AML-193 (cell line): Measurements from ENCODE around the gene PMEPA1.
A peak's percentile ranks its signal among the peaks of the same experiment; 100 is the strongest.

Experiments used
- DNase-seq, 2 experiments: peaks; one replicate each; lab custom pipeline; 2025; lab: John Stamatoyannopoulos, UW

The PMEPA1 gene

DNA sequence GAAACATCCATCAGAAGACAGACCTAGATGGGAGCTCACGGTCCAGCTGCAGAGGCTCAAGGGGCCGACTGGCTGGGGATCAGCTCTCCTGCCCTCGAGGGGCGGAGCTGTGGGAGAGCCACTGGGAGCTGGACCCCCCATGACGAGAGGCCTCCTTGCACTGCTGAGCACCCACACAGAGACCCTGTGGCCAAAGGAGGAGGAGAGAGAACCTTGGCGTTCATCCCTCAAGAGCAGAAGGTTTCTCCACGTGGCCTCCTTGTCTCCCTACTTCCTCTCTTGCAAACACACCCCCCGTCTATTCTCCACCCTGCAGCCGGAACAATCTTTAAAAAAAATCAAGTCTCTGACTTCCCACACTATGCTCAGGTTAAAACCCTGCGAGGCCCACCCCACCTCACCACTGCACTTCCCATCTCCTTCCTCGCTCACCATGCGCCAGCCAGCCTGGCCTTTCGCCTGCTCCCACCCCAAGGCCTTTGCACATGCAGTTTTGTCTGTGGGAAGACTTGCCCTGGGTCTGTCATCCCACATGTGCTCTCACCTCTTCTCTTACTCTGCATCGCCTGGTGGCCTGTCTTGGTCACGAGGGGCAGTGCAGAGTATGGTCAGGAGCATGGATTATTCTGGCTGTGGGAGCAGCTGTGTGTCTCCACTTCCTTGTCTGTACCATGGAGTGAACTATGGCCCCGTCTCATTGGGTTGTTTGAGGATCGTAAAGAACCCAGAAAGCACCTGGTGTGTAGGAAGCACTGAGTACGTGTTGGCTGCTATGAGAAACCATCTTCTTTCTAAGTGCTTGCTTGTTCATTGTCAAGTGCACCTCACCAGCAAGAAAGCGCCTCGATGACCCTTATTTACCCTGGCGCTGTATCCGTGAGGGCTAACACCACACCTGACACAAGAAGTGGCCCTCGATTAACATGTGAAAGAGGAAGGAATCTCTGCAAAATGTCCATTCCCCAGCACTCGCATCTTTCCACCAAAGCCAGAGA is 32.9 kb downstream of the PMEPA1 start:
- no peak for DNase-seq

DNA sequence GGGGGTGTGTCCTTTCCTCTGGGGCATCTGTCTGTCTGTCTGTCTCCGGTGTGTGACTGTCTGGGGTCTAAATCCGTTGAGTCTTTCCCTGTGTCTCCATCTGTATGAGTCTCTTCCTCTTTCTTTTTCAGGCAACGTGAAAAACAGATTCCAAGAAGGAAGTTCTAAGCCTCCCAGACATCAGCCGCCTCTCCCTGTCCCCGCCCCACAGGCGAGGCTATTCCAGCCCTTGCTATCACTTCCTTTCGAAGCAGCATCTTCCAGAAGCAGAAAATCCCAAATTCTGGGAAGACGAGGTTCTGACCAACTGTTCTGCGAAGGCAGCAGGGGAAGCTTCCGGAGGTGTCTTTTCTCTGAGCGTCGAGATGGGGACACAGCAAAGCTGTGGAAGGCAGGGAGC is 34.0 kb downstream of the PMEPA1 start:
- no peak for DNase-seq

DNA sequence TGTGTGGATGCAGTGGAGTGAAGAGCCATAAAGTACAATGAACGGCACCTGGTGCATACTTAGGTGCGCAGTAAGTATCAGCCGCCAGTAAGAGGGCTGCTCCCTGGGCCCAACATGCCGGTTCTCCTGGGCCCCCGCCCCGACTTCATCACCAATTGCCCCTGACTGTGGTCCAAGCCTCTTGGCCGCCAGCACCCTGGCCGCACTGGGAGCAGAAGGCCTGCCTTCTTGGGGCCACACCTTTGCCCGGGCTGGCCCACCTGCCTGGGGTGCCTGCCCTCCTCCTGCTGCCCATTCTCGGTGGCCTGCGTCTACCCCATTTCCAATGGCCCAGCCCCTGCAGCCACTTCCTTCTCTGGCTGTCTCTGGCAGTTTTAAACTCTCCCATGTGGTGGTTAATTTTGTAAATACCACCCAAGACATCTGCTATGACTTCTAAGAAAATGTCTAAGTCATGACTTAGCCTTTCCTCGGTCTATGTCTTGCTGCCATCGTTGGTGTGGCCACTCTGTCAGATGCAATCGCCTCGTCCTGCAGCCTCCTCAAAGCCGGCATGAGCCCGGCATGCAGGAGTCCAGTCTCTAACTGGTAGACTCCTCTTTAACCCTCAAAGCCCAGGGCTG is 36.8 kb downstream of the PMEPA1 start:
- no peak for DNase-seq

DNA sequence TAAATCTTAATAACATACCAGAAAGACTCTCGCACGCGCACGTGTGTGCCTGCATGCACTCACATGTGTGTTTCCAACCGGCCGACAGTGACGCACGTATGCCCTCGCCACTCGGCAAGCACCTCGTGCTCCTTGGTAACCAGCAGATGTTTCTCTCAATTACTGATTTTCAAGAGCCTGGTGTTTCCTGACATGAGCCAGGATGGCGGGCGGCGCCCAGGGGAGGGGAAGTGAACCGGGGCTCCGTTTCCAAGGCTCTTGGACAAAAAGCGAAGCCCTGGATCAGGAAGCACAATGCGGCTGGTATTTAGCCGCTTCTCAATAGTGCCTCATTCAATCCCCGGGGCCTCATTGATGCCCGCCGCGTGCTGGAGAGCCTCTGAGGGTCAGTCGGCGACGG is 37.7 kb downstream of the PMEPA1 start:
- no peak for DNase-seq

DNA sequence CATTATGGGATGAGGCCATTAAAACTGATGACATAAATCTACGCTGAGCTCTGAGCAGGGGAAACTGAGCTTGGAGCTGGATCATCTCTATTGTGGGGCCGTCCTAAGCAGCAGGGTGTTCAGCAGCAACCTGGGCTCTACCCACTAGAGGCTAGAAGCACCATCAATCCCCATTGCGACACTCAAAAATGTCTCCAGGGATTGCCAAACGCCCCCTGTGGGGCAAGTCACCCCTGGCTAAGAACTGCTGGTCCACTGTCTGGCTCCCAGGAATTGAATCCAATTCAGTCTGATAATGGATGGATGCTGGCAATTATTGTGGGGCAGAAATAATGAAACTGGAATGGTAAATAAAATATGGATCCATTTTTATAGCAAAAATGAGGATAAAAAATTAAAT is 38.2 kb downstream of the PMEPA1 start:
- DNase-seq, result peak; percentile 2 to 9

DNA sequence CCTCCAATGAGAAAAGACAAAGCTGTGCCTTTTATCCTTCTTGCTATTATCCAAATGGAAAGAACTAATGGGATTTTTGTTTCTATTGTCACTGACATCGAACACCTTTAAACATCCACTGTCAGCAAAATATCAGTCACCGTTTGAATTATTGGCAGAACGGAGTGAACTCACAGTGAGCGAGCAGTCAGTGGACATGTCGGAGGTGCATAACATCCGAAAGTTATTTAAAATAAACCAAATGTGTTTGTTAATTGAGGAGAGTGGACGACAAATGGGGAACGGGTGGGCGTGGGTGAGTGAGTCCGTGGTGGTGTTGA is 38.8 kb downstream of the PMEPA1 start:
- no peak for DNase-seq

DNA sequence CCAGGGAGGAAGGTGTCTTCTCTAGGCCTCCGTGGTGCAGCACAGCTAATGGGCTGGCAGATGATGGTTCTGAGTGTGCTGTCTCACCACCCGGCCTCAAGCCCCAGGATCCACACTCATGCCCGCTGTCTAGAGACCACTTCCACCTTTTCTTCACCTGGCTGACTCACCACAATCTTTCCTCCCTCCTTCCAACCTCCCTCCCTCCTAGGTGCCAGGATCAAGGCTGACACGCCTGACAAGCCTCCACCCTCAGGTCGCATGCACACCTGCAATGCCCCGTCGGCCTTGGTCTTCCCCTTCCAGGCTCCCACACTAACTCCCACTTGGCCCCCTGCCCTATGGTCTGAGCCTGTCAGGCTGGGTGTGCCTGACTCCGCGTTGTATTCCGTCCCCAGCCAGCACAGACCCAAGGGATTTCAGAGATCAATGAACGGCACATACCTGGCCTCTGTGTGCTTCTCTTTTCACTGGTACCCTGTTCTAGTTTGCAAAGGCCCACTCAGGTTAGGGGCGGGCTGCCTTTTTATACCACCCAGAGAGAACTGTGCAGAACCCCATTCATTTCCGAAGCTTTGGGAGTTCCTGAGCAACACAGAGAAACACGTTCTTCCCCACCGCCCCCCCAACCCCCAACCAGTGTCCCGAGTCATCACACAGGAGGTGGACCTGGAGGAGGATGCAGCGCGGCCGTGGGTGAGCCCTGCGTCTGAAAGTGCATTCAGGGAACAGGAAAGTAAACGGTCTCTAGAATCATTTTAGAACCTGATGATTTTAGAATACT is 39.3 kb downstream of the PMEPA1 start:
- DNase-seq, result no peak

DNA sequence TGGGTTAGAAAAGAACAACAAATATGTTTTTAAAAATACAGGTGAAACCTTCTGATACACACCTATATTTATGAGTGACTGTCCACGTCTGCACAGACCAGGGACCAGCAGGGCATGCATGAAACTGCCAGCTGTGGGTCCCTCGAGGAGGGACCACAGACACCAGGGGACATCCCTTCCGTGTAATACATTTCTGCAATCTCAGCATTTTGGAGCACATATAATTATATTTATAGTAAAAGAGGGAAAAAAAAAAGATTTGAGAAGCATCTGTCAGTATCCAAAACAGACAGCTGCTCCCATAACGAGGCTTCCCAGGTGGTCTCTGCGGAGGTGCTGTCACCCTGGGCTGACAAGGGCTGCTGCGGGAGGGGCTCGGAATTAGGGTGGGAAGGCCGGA is 40.2 kb downstream of the PMEPA1 start:
- no peak for DNase-seq

DNA sequence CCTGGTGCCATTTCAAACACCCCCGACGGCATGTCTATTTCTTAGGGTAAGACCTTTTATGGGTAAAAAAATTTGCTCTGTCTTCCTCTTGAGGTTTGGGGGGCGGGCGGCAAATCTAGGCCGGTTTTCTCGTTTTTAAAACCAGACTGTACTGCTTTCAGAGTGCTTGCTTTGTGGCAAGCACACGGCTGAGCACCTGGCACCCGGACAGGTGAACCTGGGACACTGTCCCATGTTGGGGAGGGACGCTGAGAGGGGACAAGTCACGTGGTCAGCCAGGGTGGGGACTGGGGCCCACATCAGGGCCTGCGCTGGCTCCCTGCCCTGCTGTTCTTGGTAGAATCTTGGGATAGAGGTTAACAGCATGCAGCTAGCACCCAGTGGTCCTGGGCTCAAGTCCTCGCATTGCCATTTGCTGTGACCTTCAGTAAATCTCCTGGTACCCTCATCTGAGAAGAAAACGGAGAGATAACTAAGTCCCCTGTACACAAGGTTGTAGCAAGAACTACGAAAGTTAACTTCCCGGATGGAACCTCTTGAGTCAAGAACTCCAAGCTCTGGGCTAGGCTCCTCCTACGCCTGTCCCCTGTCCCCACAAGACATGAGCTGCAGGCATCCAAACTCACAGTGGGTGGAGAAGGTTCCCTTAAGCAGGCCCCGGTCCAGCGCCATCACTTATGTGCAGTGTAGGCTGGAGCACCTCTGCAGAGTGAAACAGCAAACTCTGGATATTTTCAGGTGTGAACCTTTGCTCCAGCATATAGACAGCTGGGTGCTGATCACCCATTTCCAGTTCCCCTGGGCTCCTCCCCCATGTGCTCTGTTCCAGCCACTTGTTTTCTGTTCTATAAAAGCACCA is 41.7 kb downstream of the PMEPA1 start:
- DNase-seq, result no peak

DNA sequence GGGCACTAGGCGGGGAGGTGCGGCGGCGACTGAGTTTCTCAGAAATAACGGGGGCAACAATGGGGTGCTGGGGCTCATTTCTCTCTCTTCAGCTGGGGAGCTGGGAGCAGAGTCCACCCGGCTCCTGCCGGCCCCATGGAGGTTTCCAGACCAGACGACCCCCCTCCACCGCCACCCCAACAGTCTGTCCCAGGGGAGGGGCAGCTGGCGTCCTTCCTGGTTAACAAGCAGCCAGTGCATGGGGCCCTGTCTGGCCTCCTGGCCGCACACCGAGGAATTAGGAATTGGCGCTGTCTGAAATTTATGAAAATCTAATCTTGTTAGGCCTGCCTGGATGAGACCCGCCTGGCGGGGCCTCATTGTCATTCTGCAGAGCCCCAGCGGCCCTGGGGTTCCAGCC is 42.4 kb downstream of the PMEPA1 start:
- no peak for DNase-seq

DNA sequence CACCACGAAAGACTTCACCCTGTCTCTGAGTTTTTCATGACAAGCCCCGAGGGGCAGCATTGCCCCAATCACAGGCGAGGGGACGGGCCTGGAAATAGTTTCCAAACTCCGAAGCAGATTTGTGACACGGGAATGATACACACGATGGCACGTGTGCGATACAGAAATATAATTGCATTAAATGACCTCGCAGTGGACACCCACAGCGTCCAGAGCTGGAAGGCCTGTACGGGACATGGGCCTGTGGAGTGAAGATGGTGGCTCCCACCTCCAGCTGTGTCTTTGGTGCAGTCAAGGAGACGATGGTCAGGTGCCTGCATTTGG is 43.0 kb downstream of the PMEPA1 start:
- DNase-seq, result no peak

DNA sequence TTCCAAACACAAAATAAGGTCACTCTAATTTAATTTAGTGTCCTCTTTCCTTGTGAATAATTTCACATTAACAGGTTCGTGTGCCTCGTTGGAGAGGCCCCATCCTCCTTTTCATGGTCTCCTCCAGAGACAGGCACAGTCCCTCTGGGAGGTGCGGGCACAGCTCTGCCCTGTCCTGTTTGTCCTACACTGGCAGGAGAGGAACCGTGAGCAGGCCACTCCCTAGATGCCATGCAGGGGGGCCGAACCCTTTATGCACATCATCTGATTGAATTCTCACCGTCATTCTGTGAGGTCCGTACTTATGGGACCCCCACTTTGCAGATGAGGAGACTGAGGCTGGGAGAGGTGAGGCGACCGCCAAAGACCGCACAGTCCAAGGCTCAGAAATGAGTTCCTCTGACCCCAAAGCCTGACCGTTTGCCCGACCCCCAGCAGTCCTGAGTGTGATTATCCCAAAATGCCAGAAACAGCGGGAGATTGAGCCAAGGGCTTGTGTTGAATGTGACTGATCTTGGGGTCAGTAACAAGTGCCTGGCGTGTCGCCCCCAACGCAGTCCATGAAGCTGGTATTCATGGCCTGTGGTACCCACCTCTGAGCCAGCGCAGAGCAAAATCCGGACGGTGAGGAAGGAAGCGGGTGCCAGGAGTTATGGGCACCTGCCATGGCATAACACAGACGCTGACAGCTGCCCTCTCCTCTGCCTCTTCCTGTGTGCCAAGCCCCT is 43.5 kb downstream of the PMEPA1 start:
- no peak for DNase-seq

DNA sequence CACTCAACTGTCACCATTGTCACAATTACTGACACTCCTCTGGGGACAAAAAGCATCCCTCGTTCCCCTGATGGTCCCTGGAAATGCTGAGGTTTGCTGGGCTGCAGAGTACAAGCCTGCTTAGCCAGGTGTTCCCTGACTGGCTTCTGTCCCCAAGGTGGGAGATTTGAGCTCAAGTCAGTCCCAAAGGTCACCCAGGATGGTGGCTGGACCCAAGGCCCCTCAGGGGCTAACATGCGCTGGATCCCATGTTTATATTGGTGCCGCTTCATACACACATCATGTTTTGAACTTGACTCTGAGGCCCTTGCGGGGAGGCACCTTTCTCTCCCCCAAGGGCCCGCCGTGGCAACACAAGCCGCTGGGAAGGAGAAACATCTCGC is 44.2 kb downstream of the PMEPA1 start:
- no peak for DNase-seq

DNA sequence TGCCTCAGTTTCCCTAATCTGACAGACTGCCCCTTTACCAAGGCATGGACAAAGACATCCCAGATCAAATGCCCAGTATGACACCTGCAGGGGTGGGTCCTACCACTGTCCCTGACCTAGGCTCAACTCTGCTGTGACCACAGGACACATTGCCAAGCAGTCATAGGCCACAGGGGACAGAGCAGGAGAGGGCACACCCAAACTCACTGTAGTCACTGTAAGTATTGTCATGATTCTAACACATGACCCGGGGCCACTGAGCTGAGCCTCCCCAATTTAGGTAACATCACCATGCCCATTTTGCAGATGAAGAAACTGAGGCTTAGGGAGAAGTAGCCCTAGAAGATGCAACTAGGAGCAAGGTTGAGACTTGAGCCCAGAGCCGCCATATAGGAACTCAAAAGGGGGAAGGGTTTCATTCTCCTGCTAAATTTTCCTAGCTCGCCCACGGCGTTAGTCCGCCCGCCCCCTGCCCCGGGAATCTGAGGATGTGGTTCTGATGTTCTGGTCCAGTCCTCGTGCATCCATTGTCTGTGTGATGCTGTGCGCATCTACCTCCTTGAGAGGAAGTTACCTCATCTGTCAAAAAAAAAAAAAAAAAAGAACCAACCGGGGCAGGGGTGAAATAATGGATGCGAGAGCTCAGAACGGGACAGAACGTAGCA is 44.8 kb downstream of the PMEPA1 start:
- DNase-seq, result no peak

DNA sequence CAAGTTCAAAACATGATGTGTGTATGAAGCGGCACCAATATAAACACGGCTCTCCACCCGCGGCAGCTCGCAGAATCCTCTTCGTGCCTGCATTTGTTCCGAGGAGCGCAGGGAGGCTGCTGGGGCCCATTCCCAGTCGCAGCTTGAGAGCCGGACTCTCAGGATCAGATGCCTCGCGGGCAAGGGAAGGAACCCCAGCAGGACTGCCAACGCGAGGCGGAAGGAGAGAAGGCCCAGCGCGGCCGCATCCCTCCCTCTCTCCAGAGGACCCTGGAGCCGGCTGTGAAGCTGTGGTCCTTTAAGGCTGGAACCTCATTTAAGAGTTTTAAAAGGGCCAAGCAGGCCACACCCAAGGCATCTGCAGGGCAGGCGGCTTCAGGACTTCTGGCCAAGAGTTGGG is 45.3 kb downstream of the PMEPA1 start:
- DNase-seq, result no peak

DNA sequence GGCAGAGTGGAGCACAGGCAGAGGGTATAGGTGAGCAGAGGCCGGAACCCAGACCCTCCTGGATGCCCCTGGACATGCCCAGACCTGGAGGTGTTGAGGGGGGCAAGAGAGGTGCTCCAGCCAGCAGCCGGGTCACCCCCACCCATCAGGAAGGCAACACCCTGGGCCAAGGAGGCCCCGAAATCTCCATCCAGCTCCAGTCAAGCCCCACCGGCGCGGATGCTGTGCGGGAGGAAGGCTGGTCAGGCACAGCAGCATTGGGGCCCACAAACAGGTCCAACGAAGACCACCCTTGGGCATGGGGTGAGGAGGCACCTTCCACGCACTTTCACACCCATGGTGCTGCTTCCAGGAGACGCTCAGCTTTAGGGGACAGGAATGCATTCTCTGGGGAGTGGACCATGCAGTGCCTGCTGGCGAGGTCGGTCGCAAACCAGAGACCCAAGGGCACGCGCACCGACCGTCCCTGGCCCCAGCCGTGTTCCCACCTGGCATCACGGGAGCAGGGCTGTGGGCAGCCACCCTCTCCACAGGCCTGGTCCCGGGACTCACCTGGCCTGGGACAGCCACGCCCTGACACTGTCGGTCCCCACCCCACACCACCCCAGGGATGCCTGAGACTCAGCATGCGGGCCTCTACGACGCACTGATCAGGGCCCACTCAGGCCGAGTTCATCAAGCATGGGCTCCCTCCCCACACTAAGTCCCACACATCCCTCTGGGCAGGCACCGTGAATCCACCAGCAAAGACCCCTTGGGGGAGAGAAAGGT is 45.9 kb downstream of the PMEPA1 start:
- DNase-seq, result no peak

DNA sequence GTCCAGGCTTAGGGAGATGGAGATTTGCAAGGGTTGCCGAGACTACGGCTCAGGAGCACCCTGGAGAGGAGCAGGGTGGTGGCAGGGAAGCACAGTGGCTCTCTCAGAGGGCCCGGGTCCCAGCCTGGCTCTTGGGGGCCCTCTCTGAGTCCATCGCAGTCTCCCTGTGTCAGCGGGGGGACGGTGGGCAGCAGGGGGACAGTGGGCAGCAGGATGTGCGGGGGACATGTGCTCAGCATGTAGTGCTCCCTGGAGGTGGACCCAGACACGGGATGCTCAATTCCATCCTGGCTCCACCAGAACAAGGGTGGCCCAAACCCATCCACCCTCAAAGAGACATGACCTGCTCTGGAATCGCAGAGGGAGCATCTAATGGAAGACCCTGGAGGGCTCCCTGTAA is 46.6 kb downstream of the PMEPA1 start:
- no peak for DNase-seq

DNA sequence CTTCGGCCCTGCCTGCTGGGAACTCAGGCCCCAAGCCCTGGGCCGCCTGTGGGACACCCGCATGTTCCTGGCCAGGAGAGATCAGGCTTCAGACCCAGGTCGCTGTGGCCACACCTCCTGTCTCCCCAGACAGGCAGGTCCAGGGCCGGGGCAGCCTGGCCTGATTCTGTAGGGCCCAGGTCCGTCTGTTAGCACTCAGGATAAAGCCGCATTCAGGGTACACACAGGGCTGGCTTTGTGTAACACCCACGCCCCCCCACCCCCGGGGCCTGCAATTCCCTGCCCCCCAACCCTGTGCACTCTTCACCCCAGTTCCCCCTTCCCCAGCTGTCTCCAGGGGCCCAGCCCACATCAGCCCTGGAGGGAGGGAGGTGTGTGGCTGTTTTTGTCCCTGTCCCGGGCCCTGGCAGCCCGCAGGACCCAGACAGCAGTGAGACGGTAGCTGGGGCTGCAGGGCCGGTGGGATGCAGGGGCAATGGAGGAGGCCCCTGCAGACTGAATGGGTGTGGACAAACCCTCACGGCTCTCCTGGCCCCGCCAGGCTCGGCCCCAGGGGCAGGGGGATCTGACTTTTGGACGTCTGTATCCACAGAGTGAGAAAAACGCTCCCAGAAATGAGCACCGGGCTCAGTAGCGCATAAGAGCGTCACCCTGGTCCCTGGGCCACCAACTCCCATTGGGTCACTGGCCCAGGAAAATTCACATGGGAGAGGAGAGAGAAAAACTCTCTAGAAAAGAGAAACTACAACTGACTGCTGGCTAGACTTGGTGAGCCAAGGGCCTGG is 47.2 kb downstream of the PMEPA1 start:
- no peak for DNase-seq

DNA sequence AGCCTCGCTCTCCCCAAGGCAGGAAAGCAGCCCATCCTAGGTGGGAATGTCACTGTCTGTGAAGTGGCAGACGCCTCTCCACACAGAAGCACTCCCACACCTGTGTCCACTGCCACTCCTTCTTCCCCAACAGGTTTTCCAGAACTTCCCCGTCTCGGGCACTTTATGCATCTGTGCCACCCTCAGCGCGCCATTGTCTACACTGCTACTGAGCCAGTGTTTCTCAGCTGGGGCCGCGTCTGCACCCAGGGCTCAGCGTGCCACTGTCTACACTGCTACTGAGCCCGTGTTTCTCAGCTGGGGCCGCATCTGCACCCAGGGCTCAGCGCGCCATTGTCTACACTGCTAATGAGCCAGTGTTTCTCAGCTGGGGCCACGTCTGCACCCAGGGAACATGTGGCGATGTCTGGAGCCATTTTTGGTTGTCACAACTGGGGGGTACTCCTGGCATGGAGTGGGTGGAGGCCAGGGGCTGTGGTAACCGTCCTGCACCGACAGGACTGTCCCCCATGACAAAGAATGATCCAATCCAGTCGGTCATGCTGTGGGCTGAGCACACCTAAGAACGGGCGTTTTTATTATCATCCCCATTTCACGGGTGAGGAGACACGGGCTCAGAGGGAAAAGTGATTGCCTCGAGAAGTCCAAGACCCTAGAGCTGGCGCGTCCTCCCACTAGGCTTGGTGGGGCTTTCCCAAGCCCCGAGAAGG is 47.9 kb downstream of the PMEPA1 start:
- no peak for DNase-seq
